SW480 (cell line): ENCODE data around the gene SPCS2.
A peak's percentile ranks its signal among the peaks of the same experiment; 100 is the strongest.

Experiments
- DNase-seq: peaks from one replicate; pipeline ENCODE4 v3.0.0-alpha.2; 2016; ENCODE audit warnings: low spot score

SPCS2 gene

DNA sequence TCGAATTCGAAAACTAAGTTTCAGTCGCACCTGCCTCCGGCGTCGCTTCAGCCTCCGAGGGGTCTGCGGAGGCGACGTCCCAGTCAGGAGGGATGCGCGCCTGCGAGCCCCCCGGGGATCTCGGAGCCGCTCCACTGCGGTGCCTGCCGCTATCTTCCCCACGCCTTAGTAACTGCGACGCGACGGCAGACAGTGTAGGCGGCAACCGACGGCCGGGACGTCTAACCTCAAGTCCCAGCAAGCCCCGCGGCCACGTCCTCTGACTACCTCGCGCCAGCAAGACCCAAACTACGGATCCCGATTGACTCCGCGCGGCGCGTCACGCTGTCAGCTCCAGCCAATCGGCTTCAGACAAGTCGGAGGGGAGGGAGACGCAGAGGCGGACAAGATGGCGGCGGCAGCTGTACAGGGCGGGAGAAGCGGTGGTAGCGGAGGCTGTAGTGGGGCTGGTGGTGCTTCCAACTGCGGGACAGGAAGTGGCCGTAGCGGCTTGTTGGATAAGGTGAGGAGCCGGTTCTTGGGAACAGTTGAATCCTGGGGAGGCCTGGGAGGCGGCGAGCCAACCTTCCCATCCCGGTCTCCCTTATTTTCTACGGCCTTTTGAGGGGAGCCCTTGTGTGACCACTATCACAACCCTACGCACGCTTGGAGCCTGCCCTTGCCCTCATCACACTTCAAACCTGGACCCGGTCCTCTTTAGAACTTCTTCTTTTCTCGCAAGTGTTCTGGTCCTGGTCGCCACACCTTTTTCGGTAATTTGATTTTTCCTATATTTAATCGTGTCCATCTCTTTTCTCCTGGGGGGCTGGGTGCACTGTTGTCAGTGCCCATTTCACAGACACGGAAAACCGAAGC is at the start of gene SPCS2, which contains the start of gene XRRA1:
TSS of gene SPCS2 (plus strand) at position 369 of the 855 bp plus-strand sequence. CDS start at position 389, 20 bp downstream.
TSS of gene XRRA1 (minus strand) at position 194 of the 855 bp plus-strand sequence. CDS start 8,213 bp downstream, outside the sequence.
- DNase-seq: peak; percentile 99

DNA sequence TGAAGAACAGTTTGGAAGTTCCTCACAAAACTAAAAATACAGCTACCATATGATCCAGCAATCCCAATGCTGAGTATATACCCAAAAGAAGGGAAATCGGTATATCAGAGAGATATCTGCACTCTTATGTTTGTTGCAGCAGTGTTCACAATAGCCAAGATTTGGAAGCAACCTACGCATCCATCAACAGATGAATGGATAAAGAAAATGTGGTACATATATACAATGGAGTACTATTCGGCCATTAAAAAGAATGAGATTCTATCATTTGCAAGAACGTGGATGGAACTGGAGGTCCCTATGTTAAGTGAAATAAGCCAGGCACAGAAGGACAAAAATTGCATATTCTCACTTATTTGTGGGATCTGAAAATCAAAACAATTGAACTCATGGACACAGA is 46.7 kb upstream of the SPCS2 start:
- DNase-seq: no peak

- DNase-seq: no peak
These were observed 43.7 kb upstream of the SPCS2 start for GRCh38 chr11:74905326-74905725.

DNA sequence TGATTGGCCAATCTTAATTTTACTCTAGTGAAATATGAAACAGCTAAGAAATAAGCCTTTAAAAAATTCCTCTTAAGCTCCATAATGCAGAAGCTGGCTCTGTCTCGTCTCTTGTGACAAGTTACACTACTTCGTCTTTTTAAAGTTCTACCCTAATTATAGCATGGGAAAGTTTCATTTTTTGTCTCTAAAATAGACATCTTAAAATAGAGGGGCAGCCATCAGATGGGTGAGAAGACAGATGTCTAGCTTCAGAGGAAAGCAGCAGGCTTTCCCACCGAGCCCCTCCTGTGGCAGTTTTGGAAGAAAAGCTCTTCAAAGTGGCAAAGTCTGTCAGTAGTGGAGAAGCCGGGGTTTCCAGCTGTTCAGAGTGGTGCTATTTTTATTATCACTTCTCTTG is 39.7 kb upstream of the SPCS2 start:
- no peak for DNase-seq

- no peak for DNase-seq
These were observed 39.3 kb upstream of the SPCS2 start for GRCh38 chr11:74909812-74910211.

- no peak for DNase-seq
These were observed 25.9 kb upstream of the SPCS2 start for GRCh38 chr11:74923125-74923524.

DNA sequence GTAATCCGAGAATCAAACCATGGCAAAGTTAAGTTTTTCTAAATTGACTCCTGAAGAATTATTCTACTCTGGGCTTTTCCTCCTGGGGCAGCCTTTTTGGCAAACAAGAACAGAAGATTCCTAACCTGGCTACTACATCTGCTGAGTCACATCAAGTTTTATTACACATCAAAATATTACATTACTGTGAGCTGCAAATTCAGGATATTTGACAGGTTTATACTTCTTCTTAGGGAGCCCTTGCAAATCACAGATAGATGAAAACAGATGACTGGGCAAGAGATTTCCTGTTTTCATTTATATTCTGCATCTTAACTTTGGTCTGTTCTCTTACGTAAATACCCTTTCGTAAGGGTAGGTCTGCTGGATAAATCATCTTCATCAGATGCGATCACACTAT is 23.8 kb upstream of the SPCS2 start:
- DNase-seq: no peak

DNA sequence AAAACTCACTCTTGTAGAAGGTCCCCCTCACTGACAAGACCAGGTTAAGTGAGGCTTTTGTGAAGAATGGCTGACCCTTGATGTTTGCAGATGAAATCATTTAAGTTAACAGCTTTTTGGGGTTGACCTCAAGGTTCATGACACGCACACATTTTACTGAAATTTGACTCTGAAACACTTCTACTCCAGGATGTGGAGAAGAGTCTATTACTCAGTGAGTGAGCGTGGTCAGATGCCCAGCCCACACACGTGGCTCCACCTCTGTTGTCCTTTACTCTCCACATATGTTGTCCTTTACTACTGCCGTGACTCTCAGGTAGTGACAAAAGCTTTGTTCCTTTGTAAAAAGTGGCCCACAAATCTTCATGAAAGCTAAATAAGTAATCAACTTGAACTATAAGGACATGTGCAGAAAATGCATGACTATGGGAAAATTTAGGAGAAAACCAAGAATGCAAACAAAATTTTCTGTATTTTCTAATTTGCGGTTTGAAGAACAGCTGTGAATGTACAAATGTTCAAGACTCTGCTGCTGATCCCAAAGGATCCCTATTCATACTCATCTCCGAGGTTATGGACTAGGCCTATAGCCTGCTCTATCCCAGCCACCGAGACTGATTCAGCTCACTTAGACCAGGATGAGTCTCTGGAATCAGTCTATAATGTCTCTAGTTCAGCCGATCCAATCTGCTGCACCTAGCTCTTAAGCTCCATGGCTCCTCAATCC is 22.6 kb upstream of the SPCS2 start:
- peak; percentile 38 for DNase-seq

GRCh38 chr11:74927496-74927895 is 21.6 kb upstream of the SPCS2 start:
- no peak for DNase-seq

GRCh38 chr11:74929431-74930363 is 19.4 kb upstream of the SPCS2 start:
- DNase-seq: peak; percentile 86

DNA sequence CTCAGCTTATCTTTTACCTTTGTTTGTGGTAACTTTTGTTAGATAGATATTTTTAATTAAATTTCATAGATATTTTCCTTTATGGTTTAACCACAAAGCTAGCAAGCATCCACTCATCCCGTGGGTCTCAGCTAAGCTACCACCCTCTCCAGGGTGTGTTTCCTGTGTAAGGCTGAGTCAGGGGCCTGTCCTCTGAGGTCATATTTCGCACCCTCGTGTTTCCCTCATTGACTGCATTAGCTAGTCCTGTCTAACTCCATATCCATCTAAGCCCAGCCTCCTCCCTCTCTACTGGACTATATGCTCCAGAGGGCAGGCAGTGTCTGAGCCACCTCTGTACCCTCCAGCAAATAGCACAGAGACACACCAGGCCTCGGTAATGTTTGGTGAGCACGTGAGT is 16.9 kb upstream of the SPCS2 start:
- no peak for DNase-seq

DNA sequence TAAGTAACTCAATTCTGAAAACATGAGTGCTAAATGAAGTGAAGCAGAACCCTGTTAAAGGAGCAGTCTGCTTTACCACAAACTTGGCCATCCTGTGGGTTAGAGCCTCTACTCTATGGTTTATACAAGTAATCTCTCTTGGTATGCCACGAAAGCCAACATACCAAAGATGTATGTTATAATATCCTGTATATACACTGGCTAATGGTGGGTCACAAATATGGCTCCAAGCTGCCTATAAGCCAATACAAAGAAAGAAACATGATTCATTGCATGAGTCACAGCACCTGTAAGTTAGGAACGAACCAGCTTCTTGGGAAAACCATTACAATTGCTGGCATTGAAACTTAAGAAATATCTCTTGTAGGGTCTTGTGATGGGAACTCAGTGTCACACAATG is 16.3 kb upstream of the SPCS2 start:
- DNase-seq: peak; percentile 58

DNA sequence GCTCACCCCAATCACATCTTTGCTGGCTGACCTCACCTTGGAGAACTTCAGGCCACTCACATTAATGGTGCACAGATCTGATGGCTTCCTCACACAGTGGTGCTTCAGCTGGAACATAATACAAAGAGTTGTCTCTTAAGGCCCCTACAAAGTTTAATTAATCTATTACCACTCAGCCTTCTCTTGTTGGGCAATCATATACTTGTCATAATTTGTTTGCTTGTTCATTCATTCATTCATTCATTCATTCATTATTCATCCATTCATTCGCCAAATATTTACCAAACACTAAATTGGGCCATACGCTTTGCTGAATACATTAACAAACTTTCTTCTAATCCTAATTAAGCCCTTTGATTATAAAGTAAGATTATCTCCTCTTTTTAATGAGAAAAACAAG is 15.3 kb upstream of the SPCS2 start:
- DNase-seq: no peak

DNA sequence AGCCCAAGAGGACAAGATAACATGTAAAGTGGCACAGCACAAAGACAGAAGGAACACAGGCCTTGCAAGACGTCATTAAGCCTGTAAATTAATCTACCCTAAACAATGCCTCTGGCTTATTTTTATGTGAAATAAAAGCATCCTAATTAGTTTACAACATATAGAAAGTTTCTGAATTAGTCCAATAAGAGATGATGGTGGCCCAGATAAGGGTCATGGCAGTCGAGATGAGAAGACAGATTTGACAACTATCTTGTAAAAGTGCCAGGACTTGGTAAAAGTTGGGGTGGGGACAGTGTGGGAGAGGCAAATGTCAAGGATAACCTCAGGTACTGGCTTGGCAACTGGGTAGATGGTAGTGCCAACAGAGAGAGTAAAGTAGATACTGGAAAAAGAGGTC is 13.8 kb upstream of the SPCS2 start:
- no peak for DNase-seq

GRCh38 chr11:74936087-74936486 is 13.0 kb upstream of the SPCS2 start:
- DNase-seq: no peak

- DNase-seq: no peak
These were observed 12.1 kb upstream of the SPCS2 start for GRCh38 chr11:74936976-74937375.

DNA sequence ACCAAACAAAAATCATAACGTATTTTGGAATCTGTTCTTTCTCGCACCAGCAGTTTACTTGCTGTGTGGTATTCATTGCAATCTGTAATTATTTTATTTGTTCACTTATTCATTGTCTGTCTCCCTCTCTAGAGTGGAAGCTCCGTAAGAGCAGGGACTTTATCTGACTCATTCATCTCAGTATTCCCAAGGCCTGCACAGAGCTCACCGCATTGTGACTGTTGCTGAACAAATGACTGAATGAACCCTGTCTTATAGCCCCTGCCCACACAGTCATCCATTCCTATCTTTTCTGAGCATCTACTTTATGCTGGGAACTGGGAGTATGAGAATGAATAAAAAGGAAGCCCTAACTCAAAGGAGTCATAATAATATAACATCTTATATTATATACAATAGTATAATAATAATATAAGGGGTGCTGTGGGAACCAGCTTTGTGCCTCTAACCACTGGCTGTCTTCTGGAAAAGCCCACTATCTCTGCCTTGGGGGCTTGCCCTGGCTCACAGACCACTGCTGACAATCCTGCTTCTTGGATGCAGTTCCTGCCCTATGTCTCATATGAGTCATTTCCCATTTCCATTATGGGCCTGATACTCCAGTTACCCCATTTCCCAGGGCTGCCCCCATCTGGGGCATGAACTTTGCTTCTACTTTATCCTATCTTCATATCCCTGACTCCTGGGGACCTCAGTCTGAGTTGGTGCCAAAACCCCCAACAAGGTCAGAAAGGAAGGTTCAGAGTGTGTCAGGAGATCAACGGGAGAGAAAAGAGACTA is 11.2 kb upstream of the SPCS2 start:
- no peak for DNase-seq

DNA sequence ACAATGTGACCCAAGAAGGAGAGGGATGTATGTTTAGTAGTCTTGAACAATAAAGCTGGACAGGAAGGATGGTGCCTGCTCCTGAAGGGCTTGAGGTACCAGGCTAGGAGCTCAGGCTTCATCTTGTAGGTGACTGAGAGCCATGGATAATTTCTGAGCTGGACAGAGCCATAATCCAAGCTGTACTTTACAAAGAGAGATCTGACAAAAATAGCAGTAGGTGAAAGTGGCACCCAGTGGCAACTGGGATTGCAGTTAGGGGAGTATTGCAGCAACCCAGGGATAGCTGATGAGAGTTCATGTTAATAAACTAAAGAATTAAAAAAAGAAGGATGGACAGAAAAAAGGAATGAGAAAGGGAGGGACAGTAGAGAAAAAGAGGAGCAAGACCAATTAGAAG is 7.6 kb upstream of the SPCS2 start:
- DNase-seq: no peak

DNA sequence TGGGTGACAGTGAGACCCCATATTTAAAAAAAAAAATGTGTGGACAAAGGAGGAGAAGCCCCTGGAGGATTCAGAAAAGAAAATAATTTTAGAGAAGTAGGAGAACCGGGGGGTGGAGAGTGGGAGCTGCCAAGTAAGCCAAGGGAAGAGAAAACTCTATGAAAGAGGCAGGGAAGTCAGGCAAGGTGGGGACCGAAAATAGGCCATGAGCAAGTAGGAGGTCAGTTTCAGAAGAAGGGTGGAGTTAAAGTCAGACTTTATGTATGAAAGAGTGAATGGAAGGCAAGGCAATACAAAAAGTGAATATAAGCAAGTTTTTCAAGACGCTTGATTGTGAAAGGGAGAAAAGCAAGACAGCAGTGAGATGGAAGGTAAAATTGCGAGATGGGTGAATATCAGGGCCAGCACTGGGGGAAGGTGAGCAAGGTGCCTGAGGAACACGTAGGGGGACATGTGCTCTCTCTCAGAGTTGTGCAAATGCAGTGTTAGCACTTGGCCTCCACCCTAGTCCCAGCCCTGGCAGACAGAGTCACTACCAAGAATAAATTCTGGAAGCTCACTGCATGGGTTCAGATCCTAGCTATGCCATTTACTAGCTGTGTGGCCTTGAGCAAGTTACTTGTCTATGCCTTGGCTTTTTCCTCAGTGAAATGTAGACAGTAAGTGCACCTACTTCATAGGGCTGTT is 6.8 kb upstream of the SPCS2 start:
- DNase-seq: no peak

DNA sequence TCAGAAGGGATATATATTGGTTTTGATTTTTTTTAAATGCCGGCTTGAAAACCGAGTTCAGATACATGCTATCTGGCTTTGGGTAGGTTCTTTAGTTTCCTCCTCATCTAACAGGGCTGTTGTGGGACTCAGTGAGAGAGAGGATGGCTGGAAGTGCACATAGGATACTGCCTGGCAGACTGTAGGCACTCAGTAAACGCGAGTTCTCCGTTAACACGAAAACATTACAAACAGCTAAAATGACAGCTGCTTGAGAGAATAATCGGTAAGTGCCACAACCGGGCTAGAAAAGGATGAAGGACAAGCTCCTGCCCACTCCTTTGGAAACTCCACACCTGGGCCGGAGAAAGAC is 544 bp upstream of the SPCS2 start:
- DNase-seq: peak; percentile 26

GRCh38 chr11:74949753-74950137 is 679 bp downstream of the SPCS2 start:
- no peak for DNase-seq
